ELR (cell line): ENCODE measurements around the gene ANKRD12.
"Not testable (repeated sequence)": the region's sequence is repeated elsewhere in the genome, so short reads cannot be mapped to it uniquely, and the experiment has no call there.

Experiments used
- DNase-seq: peaks from one replicate; pipeline ENCODE4 v3.0.0-alpha.2; 2015; ENCODE audit warnings: low read depth

ANKRD12 gene

DNA sequence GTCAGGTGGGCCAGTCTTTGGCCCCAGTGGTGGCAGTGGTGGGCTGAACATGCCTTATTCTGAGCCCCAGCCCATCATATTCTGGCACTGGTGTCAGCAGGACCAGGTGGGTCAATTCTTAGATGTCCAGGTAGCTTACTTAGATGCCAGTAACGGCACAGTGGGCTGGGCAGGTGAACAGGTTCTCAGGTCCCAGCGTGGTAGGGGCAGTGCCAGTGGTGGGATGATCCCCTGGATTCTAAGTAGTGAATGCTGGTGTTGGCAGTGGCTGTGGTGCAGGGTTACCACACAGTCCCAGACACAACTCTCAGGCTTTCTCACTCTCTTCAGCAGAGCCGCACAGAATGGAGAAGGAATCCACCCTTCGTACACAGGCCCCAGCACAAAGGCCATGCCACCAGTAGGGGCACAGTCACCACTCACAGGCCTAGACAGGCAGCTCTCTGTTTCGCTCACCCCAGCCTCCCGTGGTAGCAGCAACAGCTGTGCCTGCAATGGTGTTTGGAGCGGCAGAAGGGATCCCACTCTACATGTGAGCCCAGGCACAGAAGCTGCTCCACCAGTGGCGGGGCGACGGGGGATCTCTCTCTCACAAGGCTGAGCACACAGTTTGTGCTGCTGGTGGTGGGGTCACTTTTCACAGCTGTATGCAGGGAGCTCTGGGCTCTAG is 97.3 kb downstream of the ANKRD12 start:
- no peak for DNase-seq

DNA sequence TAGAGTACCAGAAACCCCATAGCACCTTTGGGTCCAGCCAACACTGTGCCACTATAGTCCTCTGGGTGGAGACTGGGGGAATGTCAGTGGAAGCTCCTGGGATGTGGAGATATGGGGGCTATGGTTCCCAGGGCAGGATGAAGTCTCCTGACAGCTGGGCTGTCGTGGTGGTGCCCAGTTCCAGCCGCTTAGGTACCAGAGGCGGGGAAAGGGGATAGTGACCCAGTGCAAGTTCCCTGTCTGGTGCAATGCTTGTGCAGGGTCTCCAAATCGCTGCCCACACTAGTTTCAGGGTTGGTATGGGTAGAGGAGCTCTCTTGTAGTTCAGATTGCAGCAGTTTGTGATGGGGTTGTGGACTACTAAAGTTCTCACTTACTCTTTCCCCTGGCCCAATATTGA is 97.9 kb downstream of the ANKRD12 start:
- DNase-seq = no peak

DNA sequence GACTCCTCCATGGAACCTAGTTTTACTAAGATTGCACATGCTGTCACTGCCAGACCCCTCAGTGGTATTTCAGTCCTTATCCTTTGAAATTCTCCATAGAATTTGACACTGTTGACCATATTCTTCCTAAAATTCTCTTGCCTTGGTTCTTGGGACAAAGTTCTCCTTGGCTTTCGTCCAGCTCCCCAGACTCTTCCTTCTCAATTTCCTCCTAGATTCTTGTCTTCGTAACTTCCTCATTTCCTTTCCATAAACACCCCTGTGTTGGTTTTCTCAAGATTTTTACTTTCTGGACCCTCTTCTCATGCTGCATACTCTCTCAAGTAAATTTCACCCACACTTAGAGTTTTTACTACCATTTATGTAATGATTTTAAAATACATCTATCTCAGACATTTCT is 101.4 kb downstream of the ANKRD12 start:
- no peak for DNase-seq

DNA sequence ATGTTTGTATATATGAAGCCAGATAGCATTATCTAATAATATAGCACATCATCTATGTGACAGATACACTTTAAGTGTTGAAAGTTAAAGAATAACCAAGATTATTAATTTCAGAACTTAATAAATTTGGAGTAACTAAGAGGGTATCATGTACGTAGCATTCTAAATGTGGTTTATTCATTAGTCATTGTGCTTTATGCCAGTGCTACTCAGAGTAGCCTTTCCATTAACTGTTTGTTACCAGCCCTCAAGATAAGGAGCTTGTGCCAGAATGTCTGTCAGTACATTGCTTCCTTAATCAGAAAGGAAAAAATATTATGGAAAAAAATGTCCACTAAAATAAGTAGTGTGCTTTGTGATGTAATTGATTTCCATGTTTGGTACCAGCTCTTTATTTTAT is 103.1 kb downstream of the ANKRD12 start:
- no peak for DNase-seq

DNA sequence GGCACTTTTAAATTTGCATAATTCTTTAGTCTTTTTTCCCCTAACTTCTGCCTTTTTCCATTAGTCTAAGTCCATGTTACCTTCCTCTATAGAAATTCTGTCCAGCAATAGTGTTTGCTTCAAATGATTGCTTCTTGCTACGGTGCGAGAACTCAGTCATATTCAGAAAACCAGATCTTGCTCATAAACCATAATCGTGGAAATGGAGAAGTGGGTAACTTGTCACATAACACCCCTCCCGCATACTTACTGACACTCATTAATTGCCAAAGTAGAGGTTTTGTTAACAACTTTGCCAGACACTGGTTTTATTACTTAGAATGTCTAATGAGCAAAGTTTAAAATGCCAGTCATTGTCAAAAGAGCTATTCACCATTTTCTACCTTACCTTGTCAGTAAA is 103.7 kb downstream of the ANKRD12 start:
- no peak for DNase-seq

DNA sequence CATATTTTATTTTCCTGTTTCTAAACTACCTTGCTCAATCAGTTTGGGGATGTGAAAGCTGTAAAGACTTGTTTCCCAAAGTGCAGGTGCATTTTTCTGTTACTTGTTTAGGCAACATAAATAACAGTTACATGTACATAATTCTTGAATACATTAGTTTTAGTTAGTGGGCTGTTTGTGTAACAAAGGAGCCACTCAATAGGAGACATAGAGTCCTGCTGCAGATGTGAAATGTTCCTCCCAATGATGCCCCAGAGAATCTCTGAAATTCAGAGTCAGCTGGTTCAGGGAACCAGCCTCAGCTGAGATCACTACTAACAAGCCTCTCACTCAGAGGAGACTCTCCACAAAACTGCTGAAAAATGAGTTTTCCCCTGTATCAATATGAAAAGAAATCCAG is 106.4 kb downstream of the ANKRD12 start:
- no peak for DNase-seq

DNA sequence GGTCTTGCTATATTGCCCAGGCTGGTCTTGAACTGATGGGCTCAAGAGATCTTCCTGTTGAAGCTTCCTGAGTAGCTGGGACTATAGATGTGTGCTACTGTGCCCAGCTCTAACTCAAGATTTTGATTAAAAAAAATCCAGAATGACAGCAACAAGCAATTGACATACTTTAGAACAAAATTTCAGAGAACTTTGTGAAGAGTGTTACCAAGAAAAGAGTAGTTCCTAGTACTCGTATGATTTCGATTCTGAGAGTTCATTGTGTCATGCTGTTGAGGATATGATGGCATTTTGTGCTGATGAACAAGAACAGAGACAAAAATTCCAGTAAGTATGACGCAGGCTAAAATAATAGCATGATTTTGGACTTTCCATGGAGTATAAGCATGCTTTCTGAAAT is 107.8 kb downstream of the ANKRD12 start:
- no peak for DNase-seq

DNA sequence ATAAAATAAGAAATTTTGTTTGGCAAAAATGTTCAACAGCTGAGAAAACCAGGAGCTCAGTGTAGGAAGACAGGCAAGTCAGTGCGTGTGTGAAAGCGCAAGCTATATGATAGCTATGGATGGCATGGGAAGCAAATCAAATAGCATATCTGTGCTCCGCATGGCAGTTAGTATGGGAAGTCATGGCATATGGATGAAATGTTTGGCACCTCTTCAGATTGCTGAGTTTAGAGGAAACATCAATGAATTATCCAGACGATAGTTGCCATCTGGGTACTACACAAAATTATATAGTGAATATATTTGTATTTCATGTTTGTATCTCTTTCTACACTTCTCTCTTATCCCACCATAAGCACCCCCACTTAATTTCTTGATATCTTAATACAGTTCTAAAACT is 112.1 kb downstream of the ANKRD12 start:
- DNase-seq = no peak

DNA sequence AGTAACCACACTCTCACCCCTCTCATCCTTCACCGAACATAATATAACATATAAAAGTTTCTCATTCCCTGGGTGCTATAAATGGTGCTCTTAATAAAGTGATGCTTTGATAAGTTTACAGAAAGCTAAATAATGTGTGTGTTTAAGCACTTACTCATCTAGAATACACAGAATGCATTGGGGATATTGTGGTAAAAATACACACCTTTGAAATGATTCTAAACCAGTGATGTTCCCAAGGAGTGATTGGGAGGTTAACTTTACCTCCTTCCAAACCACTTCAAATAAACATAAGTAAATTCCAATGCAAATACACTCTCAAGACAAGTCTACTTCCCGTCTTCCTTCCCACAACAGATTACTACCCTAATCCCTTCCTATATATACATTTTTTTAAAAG is 112.7 kb downstream of the ANKRD12 start:
- no peak for DNase-seq

DNA sequence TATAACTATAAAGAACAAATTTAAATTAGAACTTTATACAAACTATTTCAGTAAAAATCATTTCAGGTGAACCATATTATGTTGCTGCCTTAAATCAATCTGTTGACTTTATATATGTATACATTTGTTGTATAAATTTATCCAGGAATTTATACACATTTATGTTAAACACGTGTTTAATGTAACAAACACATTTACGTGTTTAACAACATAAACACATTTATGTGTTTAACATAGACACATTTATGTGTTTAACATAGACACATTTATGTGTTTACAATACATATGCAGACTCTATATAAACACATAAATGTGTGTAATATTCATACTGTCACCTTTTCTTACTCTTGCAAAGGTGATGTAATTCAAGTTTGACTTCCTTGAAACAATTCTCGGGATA is 122.6 kb downstream of the ANKRD12 start:
- DNase-seq = no peak

DNA sequence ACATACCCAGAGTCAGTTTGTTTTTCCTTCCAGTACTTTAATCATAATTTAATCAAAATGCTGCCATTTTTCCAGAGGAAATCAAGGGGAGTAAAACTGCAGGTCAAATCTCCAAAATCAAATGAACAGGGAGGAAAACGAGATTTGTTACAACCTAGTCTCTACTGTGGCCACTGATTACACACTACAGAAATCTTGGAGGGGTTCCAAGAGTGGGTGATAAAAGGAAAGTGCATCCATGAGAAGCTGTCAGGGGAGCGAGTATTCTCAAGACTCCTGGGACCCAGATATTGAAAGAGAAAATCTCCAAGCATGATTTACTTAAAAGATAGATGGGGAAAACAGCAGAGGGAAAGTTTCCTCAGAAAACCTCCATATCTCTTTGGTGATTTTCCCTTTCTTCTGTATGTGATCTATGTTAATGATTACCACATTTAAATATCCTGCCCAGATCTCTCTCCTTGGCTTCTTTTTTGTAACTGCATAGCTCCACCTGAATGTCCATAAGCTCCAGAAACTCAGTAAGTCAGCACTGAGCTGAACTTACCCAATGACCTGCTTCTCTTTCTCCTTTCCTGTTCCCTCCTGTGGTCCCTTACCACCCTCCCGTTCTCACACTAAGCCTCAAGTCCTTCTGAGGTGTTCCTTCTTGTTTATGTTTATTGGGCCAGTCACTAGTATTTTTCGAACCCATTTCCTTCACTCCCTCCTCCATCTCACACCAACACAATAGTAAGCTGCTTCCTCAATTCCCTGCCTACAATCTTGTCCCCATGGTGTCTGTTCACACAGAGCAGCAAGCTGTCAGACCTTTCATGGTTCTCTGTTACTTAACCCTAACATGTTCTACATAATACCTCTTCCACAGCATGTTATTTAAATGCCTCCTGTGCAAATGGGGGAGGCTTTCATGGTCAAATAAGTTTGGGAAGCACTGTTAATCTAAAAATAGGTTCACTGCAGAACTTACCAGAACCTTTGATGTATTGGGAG is 124.1 kb downstream of the ANKRD12 start:
- DNase-seq = peak; percentile 7

DNA sequence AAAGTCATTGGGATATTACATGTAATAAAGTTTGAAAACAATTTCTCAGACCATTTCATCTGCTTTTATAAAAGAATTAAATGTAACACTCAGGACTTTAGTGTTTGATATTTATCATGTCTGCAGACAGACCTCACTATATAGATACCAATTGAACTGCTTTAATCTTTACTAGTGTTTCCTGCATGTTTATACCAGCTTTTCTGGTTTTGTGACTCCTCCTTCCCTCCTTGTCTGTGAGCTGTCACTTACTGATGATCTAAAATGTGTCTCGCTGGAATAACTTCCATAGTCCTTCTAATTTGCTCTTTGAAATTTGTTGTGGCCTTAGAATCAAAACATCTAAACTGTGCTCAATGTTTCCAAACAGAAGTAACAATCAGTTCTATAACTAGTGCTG is 126.7 kb downstream of the ANKRD12 start:
- DNase-seq = no peak

DNA sequence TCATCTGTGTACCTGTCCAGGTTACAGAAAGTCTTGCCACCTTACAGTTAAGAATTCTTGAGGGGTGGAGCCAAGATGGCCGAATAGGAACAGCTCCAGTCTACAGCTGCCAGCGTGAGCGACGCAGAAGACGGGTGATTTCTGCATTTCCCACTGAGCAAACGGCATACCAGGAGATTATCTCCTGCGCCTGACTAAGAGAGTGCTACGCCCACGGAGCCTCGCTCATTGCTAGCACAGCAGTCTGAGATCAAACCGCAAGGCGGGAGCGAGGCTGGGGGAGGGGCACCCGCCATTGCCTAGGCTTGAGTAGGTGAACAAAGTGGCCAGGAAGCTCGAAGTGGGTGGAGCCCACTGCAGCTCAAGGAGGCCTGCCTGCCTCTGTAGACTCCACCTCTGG is 128.2 kb downstream of the ANKRD12 start:
- DNase-seq = not testable (repeated sequence)

DNA sequence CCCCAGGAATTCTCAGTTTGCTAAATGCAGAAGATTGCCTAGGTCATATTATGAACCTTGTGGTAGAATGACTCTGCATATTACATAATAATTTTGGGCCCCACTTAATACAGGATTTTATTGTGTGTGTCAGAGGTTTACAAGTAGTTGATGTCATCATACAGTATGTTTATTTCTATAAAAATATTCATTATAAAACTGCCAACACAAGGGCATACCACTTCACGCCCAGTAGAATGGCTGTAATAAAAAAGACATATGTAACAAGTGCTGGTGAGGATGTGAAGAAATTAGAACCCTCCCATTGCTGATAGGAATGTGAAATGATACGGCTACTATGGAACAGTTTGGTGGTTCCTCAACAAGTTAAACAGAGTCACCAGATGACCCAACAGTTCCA is 136.6 kb downstream of the ANKRD12 start:
- DNase-seq = no peak

DNA sequence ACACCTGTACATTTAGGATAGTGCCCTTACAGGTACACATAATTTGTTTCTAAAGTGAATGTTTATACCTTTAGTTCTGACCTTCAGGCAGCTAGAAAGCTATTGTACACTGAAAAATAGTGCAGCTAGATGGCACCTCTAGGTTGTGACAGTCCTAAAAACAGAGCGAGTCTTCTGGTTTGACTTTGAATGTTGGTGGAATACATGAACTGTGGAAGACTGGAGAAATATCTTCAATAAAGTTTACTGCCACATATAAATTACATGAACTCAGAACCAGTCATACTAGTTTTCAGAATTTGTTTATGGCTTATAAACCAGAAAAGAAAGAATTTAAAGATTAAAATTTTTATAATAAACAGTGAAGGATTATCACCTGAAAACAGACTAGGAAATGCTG is 139.3 kb downstream of the ANKRD12 start:
- DNase-seq = no peak

DNA sequence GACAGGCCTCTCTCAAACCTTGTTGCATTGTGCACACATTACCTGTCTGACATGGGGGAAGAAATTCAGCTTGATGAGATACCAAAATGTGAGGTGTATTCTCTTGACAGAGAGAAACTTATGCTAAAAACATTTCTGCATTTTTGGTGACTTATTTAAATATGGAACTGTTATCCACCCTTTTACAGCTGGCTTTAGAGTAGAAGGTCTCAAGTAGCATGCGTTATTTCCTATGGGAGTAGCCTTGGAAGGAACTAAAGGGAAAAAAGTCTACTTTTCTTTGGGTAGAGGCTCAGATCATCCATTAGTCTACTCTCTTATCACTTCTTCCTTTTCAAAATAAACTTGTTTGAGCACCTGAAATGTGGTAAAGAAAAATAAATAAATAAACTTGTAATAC is 141.4 kb downstream of the ANKRD12 start:
- DNase-seq = no peak

DNA sequence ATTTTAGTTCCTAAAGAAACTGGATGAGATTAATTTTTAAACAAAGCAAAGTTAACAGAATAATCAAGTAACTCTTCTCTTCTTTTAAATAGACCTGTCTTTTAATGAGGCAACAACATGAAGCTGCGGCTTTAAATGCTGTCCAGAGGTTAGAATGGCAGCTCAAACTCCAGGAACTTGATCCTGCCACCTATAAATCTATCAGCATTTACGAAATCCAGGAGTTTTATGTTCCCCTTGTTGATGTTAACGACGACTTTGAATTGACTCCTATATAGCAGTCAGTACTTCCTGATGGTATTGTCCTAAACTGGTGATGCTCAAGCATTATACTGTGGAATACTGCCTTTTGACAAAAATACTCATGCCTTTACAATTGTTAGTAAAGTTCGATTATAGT is 144.3 kb downstream of the ANKRD12 start:
- DNase-seq = no peak

DNA sequence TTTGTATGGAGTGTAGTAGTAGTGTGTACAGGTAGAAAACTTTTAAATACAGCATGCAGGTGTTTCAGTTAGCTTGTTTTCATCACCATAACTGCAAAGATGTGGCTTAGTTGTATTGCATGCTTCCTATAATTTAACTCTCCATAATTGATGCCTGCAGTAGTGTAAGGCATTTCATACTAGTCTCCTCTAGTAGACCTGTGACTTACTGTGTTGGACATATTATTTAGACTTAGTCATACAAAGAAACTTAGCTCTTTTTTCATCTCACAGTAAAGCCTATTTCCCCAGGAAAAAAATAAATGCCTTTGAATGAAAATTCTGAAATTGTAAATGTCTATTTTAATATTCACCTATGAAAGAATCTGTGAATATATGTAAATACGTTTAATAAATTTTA is 145.2 kb downstream of the ANKRD12 start:
- peak; percentile 12 for DNase-seq

DNA sequence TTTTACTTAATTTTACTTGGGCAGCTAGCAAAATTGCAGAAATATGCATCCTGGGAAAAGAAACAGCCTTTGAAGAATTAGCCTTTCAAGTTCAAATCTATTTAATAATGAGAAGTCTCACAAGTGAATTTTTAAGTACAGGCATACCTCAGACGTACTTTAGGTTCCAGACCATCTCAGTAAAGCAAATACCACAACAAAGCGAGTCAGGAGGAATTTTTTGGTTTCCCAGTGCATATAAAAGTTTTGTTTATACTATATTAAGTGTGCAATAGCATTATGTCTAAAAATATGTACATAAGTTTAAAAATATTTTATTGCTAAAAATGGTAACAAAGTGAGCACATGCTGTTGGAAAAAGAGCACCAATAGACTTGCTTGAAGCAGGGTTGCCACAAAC is 147.2 kb downstream of the ANKRD12 start:
- no peak for DNase-seq

DNA sequence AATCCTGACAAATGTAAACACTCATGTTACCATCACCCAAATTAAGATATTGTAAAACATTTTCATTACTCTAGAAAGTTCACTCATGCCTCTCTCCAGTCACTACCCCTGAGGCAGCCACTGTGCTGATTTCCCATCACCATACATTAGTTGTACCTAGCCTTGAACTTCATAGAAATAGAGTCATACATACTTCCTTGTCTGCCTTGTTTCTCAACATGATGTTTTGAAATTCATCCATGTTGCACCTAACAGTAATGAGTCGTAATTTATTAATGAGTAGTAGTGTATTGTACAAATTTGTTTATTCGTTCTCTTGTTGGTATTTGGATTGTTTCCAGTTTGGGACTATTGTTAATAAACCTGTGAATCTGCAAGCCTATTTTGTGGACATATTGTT is 149.0 kb downstream of the ANKRD12 start:
- no peak for DNase-seq

DNA sequence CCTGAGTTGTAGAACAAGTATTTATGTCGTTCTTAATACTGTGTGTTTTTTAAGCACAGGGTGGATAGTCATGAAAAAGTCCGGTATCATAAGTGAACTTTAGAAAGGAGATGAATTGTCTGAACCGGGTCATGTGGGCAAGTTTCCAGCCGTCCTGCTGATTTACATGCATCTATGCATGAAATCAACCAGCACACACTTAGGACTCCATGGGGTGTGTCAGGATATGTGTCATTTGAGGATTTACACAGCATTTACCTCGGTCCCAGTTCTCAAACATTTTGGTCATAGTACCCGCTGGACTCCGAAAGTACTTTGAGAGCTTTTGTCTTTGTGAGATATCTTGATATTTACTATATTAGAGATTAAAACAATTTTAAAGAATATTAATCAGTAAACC is 150.5 kb downstream of the ANKRD12 start:
- DNase-seq = no peak

DNA sequence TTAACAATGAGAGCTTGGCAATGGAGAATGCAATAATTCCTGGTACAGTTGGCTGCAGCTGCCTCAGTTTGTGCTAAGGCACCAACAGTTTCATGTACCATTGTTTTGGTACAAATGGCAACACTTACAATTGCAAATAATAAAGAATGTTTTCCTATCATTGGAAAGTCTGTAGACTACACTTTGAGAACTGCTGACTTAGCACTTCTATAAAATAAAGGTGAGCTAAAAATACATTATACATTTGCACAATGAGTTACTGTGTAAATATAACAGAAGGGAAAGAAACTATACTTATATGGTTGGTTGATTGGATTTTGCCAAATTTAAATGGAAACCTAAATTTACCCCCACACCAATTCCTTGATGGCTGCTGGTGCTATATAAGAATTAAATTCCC is 153.1 kb downstream of the ANKRD12 start:
- DNase-seq = no peak

DNA sequence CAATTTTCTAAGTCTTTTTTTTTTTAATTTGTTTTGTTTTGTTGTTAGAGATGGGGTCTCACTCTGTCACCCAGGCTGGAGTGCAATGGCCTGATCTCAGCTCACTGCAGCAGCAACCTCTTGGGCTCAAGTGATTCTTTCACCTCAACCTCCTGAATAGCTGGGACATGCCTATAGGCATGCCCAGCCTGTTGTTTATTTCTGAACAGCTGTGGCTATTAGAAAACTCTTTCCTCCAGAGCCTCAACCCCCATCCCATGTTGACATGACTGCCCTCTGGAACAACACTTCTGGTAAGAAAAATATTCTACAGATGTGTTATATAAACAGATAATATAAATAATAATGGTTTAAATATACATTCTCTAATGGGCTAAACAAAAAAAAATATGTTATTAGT is 153.6 kb downstream of the ANKRD12 start:
- DNase-seq = no peak

DNA sequence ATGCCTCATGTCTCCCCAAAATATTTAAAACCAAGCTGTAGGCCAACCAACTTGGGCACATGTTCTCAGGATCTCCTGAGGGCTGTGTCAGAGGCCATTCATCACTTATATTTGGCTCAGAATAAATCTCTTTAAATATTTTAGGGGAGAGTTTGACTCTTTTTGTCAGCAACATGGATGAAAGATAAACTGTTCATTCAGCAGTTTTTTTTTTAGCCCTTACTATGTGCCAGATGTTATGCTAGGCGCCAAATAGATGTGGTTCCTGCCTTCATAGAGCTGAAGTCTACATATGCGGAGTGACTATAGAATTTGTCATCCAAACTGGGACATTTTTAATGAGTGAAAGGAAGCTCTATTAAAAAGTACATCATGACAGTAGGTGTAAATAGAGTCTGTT is 155.5 kb downstream of the ANKRD12 start:
- DNase-seq = no peak
